Superior temporal gyrus (tissue), 1 donor: ENCODE results near the gene NAT14.

Source experiments
- DNase-seq: peaks from one replicate; pipeline ENCODE4 v3.0.0-alpha.2; 2016; ENCODE audit errors: extremely low spot score

Gene NAT14

DNA sequence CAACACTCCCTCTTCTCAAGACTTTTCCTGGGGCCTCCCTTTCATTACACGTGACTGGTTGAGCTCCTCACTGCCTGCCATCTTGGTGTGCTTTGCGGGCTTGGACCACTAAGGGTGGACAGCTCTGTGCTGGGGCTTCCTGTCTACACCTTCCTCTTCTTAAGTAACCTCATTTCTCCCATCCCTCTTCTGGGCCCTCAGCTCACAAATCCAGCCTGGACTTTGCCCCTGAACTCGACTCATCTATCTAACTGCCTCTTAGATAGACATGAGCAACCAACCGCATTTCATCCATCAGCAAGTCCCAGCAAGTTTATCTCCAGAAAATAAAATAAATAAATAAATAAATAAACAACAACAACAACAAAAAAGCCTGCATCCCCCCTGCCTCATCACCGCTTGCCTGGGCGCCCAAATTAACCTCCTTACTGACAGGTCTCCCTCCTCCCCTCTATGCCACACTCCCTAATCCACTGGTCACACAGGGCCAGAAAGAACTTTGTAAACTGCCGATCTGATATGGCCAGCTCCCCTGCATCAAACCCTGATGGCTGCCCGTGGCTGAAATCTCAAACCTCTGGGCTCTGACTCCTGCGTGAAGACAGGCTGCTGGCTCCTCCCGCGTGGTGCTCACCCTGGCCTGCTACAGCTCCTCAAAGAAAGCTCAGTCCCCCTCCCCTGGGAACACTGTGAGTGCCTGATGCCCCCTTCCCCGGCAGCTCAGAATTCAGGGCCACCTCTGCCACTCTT lies 31.3 kb upstream of the NAT14 start:
- DNase-seq, result peak; percentile 15

DNA sequence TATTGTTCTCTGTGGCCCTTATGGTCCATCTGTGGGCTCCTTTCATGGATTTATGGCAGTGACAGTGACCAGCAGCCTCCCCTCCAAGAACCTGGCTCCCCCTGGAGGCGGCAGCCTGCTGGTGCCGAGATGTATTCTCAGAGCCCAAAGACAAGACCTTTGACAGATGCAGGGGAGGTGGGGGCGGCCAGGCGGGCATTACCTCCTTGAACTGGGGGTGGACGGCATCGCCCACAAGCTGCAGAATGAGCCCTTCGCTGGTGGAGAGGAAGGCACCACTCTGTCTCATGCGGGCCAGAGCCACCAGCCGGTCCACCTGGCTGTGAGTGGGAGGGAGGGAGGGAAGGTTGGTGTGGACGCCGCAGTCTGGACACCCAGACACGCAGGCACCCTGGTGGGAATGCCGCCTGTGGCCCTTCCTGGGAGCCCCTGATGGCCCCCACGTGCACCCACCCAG lies 30.2 kb upstream of the NAT14 start:
- DNase-seq, result peak; percentile 78

DNA sequence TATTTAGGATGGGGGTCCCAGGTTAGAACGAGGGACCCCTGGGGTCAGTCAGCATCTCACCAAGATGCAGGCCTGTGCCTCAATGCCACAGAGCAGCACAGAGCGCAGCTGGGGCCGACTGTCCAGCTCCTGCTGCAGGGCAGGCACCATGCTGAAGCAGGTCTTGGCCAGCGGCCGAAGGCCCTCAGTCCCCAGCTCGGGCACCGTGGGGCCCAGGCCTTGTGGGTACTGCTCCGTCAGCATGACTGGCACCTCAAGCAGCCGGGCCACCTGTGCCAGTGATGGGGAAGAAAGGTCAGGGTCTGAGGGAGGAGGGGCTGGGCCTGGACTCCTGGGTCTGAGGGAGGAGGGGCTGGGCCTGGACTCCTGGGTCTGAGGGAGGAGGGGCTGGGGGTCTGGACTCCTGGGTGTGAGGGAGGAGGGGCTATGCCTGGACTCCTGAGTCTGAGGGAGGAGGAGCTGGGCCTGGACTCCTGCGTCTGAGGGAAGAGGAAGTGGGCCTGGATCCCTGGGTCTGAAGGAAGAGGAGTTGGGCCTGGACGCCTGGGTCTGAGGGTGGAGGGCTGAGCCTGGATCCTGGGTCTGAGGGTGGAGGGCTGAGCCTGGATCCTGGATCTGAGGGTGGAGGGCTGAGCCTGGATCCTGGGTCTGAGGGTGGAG lies 29.3 kb upstream of the NAT14 start:
- no peak for DNase-seq

DNA sequence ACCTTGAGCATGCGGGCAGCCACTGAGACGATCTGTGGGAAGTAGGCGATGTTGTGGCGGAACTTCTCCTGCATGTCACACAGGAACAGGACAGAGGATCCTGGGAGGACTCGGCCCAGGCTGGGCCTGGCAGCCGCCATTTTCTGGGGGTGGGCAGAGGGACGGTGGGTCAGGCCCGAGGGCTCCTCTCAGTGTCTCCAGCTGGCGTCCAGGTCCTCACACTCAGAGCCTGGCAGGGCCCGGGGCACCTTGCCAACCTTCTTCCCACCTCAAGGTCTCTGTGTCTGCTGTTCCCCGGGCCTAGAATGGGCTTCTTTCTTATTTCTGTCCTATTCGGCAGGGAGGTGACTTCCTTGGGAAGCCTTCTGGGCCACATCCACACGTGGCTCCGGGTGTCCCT lies 28.6 kb upstream of the NAT14 start:
- no peak for DNase-seq

DNA sequence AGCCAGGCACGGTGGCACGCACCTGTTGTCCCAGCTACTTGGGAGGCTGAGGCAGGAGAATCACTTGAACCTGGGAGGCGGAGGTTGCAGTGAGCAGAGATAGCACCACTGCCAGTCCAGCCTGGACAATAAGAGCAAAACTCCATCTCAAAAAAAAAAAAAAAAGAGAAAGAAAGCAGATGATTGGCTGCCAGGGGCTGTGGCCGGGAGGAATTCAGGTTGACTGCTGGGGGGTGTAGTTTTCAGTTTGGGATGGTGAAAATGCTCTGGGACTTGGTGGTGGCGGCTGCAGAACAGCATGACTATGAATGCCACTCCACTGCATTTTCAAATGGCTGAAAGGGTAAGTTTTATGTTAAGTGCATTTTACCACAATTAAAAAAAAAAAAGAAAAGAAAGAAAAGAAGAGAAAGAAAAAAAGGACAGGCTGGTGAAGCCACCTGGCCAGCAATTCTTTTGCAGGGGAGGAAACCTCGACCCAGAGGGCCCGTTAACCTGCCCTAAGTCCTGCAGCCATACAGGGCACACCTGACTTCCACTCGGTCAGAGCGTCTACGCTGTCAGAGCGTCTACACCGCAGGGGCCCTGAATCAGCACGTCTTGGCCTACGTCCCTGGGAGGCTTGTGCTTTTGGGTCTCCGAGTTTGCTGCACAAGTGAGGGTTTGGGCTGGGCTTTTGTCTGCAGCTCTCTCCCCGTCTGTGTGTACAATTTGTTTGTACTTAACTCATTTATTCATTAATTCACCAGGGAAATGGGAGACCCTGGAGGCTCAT lies 27.1 kb upstream of the NAT14 start:
- no peak for DNase-seq

DNA sequence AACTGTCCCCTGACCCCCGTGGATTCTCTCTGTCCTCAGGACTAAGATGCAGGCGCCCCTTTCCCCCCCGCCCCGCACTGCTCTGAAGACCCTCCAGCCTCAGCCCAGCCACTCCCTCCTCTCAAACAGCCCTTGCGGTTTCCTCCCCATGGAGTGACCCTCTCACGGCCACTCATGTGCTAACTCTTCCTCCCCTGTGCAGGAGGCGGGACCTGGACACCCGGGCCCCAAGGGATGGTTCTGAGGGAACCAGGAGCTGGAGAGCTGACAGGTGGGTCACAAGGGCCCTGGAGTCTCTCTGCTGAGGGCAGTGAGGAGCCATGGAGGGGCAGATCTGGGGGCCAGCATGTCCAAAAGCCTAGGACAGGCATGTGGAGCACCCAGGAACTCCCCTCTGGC lies 25.4 kb upstream of the NAT14 start:
- no peak for DNase-seq

DNA sequence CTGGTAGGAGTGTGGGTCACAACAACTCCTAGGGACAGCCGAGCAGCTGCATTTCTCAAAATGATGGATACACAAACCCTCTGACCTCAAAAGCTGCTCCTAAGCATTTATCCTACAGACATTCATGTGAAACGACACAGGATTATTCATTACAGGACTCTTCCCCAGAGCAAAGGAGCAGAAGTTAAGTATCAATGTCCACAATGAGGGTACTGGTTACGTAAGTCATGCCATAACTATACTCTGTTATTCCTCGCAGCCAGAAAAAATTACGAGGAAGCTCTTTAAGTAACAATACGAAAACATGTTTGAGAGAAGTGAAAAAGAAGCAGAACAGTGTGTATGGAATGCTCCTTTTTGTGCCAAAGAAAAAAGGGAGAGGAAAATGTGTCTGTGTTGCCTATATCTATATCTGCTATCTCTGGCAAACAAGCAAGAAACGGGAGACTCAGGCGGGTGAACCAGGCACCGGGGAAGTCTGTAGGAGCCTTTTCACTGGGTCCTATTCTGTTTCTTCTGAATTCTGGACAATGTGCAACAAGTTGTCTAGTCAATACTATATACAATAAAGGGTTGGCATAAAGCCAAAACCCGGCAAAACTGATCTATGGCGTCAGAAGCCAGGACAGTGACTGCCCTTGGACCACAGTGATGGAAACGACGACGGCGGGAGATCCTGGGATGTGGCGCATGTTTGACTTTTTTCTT lies 24.9 kb upstream of the NAT14 start:
- DNase-seq, result peak; percentile 72

DNA sequence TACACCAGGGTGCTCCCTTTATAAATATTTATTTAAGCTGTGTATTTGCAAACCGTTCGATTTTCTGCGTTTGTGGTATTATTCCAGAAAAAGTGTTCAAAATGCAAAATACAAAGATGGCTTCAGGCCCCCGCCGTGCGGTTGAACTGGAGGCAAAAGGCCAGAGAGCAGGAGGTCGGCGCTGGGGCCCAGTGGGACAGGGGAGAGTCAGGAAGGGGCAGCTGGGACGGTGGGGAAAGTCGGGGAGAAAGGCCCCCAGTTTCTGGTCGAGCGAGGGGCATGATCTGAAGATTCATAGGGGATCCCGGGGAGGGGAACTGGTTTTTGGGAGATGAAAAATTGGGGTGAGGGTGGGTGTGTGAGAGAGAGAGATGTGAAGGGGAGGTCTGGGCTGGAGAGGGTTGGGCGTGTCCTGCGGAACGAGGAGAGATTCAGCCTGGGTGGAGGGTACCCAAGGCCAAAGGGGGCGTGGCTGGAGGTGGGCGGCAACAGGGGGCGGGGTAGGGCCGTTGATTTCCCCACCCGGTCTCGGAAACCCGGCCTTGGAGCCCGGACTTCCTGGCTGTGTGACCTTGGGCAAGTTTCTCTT lies 24.2 kb upstream of the NAT14 start:
- DNase-seq, result no peak

DNA sequence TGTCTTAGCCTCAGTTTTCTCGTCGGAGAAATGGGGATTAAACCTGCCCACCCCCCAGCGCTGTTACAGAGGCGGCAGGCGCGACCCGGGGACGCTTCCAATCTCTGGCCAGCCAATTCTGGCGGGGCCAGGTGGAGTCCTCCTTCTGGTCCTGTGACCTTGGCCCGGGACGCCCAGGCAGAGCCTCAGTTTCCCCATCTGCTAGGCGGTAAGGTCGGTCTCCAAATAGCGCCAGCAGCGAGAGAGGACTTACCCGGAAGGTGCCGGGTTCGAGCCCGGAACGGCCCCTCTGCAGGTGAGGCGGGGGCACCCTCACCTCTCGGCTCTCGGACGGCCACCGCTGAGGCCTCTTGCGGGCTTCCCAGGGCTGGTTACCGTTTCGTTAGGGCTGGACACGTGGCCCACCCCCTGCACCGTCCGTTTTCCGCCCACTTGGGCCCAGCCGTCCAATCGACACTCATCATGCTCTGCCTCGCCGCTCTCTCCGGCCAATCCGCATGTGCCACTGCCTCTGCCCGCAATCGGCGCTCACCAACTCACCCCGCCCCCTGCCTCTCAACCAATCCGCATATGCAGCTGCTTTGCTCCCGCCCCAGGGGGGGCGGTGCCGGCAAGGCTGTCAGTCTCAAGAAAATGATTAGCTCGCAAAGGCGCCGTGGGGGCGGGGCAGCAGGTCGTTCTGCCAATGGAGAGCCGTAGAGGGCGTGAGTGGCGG lies 23.6 kb upstream of the NAT14 start, which contains the start of gene ISOC2:
ISOC2 (minus strand) TSS at position 384 of the 715 bp plus-strand sequence. CDS start 5,156 bp downstream, outside the sequence.
- DNase-seq, result peak; percentile 98

DNA sequence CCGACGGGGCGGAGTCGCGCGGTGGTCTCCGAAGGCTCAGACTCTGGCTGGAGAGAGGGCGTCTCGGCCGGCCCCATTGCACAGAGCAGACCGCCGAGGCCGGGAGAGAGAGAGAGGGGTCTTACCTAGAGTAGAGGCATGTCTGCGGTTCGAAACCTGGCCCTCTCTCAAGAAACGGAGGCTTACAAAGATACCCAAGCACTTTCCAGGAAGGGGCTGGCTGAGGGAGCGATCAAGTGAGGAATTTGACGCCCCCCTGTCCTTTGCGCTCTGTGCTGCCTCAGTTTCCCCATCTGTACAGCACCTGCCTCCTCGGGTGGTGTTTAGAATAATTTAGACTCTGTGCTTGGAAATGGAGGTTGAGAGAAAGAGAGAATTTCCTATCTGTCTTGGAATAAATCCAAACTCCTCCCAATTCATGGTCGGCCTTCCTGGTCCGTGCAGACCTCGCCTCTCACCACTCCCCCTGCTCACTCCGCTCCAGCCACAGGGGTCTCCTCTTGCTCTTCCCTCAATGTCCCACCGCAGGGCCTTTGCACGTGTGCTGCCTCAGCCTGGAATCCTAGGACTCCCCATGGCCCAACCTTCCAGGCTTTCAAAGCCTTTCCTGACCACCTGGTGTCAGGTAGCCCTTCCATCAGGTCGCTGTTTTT lies 22.9 kb upstream of the NAT14 start:
- no peak for DNase-seq

DNA sequence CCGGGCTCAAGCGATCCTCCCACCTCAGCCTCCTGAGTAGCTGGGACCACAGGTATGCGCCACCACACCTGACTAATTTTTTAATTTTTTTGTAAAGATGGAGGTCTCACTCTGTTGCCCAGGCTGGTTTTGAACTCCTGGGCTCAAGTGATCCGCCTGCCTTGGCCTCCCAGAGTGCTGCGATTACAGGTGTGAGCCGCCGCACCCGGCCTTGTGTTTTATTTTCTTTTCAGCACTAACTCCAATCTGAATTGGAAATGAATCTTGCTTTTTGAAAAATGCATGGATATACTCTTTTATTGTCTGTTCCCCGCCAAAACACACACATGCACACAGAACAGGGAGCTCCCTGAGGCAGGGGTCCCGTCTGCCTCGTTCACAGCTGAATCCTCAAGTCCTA lies 22.3 kb upstream of the NAT14 start:
- DNase-seq, result no peak

DNA sequence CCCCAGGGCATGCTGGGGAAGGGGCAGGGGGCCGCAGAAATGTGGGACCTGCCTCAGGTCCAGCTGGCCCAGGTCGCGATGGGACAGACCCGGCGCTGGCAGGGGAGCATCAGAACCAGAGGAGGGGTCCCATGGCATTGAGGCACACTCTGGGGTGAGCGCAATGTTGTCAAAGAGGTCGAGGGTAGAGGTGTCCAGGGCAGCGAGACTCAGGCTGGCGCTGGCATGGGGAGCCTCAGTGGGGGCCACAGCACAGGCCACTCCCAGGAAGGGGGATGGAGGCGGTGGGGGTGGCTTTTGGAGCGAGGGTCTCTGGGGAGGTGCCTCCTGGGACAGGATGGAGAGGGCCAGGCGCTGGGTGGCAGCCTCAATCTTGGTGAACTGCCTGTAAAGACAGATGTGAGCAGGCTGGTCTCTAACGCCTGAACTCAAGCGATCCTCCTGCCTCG lies 21.4 kb upstream of the NAT14 start:
- no peak for DNase-seq

DNA sequence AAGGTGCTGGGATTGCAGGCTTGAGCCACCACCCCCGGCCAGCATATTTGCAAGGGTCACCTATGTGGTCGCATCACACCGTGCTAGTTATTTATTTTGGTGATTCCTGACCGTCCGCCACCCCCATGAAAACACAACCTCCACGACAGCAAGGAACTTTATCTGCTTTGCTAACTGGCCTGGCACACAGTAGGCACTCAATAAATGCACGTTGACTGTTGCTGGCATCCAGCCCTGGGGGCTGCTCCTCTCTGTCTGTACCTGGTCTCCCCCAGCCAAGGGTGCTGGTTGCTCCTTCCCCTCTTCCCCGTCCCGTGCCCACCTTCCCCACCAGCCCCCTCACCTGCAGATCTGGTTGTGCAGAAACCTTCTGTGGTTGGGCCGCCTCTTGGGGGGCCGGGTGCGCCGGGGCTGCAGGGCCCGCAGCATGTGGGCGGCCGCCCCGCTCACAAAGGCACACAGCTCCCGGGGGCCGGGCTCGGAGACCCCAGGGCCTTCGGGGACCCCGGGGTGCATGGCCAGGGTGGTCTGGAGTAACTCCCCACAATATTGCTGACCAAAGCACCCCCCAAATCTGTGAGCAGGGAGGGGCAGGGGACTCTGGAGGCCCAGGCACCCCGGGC lies 20.8 kb upstream of the NAT14 start:
- no peak for DNase-seq

DNA sequence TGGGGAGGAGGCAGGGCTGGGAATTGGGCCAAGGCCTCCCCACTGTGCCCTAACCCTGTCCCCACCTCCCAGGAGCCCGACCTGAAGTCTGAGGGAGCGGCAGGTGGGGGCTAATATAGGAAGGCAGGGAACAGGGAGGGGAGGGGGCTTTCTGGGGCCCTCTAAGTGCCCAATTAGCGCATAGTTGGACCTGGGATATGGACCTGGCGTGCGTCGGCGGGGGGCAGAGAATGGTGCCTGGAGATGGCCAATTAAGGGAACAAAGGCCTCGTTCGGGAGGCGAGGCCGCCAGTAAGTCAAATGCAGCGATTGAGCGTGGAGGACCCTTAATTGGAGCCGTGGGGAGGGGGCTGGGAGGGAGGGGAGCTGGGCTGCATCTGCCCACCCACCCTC lies 20.3 kb upstream of the NAT14 start, which contains the start of gene C19orf85:
C19orf85 (minus strand) TSS at position 90 of the 393 bp plus-strand sequence. CDS start 197 bp downstream, outside the sequence.
- no peak for DNase-seq

DNA sequence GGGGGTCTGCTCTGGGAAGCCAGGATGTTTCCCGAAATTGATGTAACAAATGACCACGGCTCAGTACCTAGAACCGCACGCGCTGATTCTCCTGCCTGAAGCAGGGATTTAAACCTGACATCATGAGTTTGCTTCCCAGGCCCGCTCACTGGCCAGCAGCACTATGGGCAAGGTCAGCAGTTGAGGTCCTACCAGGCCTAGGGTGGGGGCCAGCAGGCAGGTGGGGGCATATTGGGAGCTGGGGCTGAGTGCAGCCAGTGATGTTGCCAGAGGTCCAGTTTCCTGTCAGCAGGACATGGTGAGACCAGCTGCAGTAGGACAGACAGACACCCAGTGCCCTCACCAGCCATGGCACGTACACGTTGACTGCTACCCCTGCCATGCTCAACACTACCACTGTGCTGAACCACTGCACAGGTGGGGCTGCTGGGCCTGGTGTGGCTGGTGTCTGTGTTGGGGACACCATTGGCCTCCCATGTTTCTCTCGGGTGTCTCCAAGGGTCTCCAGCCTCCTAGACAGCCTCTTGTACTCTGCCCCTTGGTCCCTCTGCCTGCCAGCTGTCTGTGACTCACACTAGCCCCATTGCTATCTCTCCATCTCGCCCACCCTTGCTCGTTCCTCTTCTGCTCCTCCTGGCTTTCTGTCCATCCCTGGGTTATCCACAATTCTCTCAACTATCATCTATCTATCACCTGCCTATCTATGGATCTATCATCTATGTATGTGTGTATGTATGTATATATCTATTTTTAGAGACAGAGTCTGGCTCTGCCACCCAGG lies 19.3 kb upstream of the NAT14 start:
- DNase-seq, result no peak

DNA sequence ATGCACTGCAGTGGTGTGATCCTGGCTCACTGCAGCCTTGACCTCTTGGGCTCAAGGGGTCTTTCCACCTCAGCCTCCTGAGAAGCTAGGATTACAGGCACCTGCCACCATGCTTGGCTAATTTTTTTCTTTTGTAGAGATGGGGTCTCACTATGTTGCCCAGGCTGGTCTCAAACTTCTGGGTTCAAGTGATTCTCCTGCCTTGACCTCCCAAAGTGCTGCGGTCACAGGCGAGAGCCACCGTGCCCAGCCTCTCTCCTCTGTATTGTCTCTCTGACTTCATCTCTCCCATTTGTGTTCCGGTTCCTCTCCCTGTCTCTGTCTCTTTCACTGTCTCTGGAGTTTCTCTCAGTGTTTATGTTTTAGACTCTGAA lies 18.8 kb upstream of the NAT14 start:
- no peak for DNase-seq

DNA sequence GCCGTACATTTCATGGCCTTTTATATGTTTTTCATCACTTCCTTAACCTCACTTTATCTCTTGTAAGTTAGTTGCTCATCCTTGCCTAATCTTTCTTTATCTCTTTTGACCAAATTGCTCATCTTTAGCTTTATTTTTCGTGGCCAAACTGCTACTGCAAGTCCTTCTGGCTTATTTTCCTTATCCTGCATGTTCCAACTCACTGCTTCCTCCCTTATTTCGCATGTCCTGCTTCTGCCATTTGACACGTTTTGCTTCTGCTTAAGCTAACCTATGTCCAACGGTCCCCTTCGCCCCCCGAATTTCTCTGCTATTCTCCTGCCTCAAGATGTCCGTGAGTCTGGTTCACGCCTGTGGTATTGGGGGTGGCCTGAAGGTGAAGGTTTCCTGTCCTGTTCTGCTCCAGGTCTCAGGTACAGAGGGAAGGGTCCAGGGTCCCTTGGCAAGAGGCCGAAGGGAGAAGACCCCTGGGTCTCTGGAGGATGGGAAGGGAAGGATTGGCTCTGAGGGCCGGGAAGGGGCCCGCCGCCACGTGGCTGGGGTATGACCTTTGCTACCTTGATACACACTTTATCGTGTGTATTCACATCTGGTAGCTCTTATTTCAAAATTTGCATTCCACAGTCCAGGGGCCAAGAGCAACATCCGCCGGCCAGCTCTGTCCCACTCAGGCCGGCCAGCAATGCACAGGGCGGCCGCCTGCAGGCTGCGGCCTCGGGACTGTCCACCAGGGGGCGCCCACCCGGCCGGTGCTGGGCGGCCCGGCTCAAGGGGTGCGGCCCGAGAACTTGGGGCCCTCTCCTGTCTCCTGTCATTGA lies 17.5 kb upstream of the NAT14 start:
- DNase-seq, result peak; percentile 44

DNA sequence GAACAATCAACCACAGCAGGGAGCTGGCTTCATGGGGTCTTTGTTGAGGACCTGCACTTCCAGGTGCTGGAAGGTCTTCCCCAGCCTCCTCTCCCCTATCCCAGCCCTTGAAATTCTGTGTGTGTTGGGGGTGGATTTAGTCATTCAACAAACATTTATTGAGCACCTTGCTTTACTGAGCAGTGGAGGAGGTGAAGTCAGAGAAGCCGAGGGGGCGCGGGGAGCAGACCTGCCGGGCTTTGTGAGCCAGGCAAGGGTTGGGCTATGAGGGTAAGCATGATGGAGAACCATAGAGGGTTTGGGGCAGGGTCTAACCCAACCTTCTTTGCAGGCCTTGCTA lies 17.0 kb upstream of the NAT14 start:
- no peak for DNase-seq
